Airway epithelial cell (primary cell): ENCODE results near the gene PLPPR4. TPM values are rescaled to one million over a fixed set of nuclear protein-coding genes. Genes with fewer than 3 reads are reported as not detected.

Source experiments
- total RNA-seq: library from RNA; depleted of rRNA; stranded (reverse); fragments of >200 nt; gene quantifications from 2 replicates; pipeline ENCODE4 v1.2.3, GENCODE V29; 2015

PLPPR4 gene, protein sequence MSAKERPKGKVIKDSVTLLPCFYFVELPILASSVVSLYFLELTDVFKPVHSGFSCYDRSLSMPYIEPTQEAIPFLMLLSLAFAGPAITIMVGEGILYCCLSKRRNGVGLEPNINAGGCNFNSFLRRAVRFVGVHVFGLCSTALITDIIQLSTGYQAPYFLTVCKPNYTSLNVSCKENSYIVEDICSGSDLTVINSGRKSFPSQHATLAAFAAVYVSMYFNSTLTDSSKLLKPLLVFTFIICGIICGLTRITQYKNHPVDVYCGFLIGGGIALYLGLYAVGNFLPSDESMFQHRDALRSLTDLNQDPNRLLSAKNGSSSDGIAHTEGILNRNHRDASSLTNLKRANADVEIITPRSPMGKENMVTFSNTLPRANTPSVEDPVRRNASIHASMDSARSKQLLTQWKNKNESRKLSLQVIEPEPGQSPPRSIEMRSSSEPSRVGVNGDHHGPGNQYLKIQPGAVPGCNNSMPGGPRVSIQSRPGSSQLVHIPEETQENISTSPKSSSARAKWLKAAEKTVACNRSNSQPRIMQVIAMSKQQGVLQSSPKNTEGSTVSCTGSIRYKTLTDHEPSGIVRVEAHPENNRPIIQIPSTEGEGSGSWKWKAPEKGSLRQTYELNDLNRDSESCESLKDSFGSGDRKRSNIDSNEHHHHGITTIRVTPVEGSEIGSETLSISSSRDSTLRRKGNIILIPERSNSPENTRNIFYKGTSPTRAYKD
- total RNA-seq, result not detected in 2 replicates

DNA sequence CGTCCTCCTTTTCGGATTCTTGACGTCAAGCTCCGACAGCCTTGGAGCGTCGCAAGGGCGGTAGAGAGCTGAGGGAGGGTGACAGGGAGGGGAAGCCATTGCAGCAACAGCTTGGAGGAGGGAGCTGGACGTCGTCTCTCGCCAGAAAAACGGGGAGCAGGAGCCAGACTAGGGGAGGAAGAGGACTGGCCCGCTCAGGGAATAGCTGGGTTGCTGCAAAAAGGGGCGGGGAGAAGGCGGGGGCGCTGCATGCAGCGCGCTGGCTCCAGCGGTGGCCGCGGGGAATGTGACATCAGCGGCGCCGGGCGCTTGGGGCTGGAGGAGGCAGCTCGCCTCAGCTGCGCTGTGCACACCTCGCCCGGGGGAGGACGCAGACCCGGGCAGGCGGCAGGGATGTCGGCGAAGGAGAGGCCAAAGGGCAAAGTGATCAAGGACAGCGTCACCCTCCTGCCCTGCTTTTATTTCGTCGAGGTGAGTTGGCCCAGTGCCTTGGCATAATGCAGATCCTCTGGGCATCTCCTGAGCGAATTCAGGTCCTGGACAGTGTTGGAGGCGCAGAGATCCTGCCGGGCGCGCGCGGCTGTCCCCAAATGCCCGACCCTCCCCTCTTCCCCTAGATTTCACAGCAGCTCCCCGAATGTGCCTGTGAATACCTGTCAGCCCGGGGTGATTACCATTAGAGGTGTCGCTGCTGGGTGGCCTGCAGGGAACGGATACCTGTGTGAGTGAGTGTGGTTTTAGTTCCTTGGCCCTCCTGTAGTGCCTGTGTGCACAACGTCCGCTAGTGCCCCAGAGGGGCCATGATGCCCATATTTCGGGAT is at the start of gene PLPPR4:
Gene PLPPR4 (plus strand): TSS at position 292 of the 821 bp plus-strand sequence. CDS start 102 bp downstream, at position 394.

